ENCODE measurements around the gene FBXW11. TPM values are rescaled to one million over a fixed set of nuclear protein-coding genes. Genes with fewer than 3 reads are reported as not detected.

Gene FBXW11
- total and polyA plus RNA-seq, 8 donors = 47.6 to 56.9 (median 54.4) TPM

- intact Hi-C loops (cut with DNase I) = no loop called here
- no peaks in the 10 kb centered on the region for H3K27me3 ChIP-seq
- H3K36me3 ChIP-seq = no peaks in the 10 kb centered on the region
- H3K27ac ChIP-seq = no peak overlapping the region
- no peak overlapping the region for H3K4me3 ChIP-seq
- ATAC-seq (no peak), DNase-seq (no peak)
- no peak for TF ChIP-seq CTCF (IDR thresholded peaks at IDR 0.05)
- peaks cover 7 to 27% of the 10 kb centered on the region in 2 donors for H3K9me3 ChIP-seq
- H3K4me1 ChIP-seq = peaks cover 12 to 41% of the 10 kb centered on the region in 2 donors
Observed at GRCh38 chr5:171975877-171976667, 30.4 kb downstream of the FBXW11 start.

- ATAC-seq (peak; percentile 89), DNase-seq (no peak)
- Histone ChIP-seq H3K36me3 (no peaks in the 10 kb centered on the region), H3K27ac (no peak overlapping the region), H3K27me3 (no peaks in the 10 kb centered on the region), H3K4me3 (no peak overlapping the region), H3K9me3 (peaks cover 7 to 20% of the 10 kb centered on the region in 2 donors), H3K4me1 (peaks cover 12 to 41% of the 10 kb centered on the region in 2 donors)
- no peak for TF ChIP-seq CTCF (IDR thresholded peaks at IDR 0.05)
- intact Hi-C loops (cut with DNase I) = no loop called here
Observed at GRCh38 chr5:171975262-171975876, 31.1 kb downstream of the FBXW11 start.

GRCh38 chr5:171970826-171971225, 35.6 kb downstream of the FBXW11 start:
- Histone ChIP-seq H3K27me3 (no peaks in the 10 kb centered on the region), H3K4me3 (no peak overlapping the region), H3K9me3 (no peaks in the 10 kb centered on the region), H3K36me3 (no peaks in the 10 kb centered on the region), H3K4me1 (peaks cover 12 to 40% of the 10 kb centered on the region in 2 donors), H3K27ac (no peak overlapping the region)
- DNase-seq = no peak
- intact Hi-C loops (cut with DNase I) = no loop called here
- ATAC-seq = no peak
- no peak for TF ChIP-seq CTCF (IDR thresholded peaks at IDR 0.05)

- ATAC-seq = no peak
- no peak for TF ChIP-seq CTCF (IDR thresholded peaks at IDR 0.05)
- H3K4me3 ChIP-seq = no peak overlapping the region
- H3K27me3 ChIP-seq = no peaks in the 10 kb centered on the region
- H3K9me3 ChIP-seq = no peaks in the 10 kb centered on the region
- no peak overlapping the region for H3K27ac ChIP-seq
- peaks cover 0 to 31% of the 10 kb centered on the region in 2 donors for H3K4me1 ChIP-seq
- H3K36me3 ChIP-seq = no peaks in the 10 kb centered on the region
- DNase-seq = no peak
- intact Hi-C loops (cut with DNase I) = no loop called here
Observed at GRCh38 chr5:171969288-171969880, 37.1 kb downstream of the FBXW11 start.

GRCh38 chr5:171968531-171968930, 37.9 kb downstream of the FBXW11 start:
- Histone ChIP-seq H3K4me3 (no peak overlapping the region), H3K27me3 (no peaks in the 10 kb centered on the region), H3K27ac (no peak overlapping the region), H3K36me3 (no peaks in the 10 kb centered on the region), H3K9me3 (no peaks in the 10 kb centered on the region), H3K4me1 (peaks cover 0 to 30% of the 10 kb centered on the region in 2 donors)
- DNase-seq (no peak), ATAC-seq (no peak)
- no peak for TF ChIP-seq CTCF (IDR thresholded peaks at IDR 0.05)
- intact Hi-C loops (cut with DNase I) = no loop called here

All from left lung (tissue), 10 donors.